Smooth muscle cell (in vitro differentiated cells): ENCODE measurements around the gene AARS2. TPM values are rescaled to one million over a fixed set of nuclear protein-coding genes. Genes with fewer than 3 reads are reported as not detected.

Experiments
- DNase-seq: peaks from one replicate; lab custom pipeline; 2025; ENCODE audit not compliant: unreplicated experiment; lab: John Stamatoyannopoulos, UW
- H2AFZ ChIP-seq: fragments of 200-600 bp; sonication (generic); 2 replicates; pipeline ENCODE4 v1.6.0; 2016; ENCODE audit warnings: antibody characterized with exemption, low read depth, mild to moderate bottlenecking
- H3F3A ChIP-seq: fragments of 200-600 bp; sonication (generic); 2 replicates; pipeline ENCODE4 v1.6.0; 2017; ENCODE audit warnings: antibody characterized with exemption, low read depth
- H3K27ac ChIP-seq: fragments of 200-600 bp; sonication (generic); 2 replicates; pipeline ENCODE4 v1.5.1; 2016; ENCODE audit warnings: low read depth, mild to moderate bottlenecking
- H3K27me3 ChIP-seq: fragments of 200-600 bp; sonication (generic); 2 replicates; pipeline ENCODE4 v1.6.1; 2016; ENCODE audit warnings: low read depth, mild to moderate bottlenecking
- H3K36me3 ChIP-seq: fragments of 200-600 bp; sonication (generic); 2 replicates; pipeline ENCODE4 v1.5.1; 2016; ENCODE audit warnings: low read depth
- H3K4me1 ChIP-seq: fragments of 200-600 bp; sonication (generic); 2 replicates; pipeline ENCODE4 v1.5.1; 2016; ENCODE audit warnings: low read depth
- H3K4me2 ChIP-seq: fragments of 200-600 bp; sonication (generic); 2 replicates; pipeline ENCODE4 v1.6.0; 2016; ENCODE audit warnings: mild to moderate bottlenecking
- H3K4me3 ChIP-seq: fragments of 200-600 bp; sonication (generic); 2 replicates; pipeline ENCODE4 v1.5.1; 2016; ENCODE audit warnings: mild to moderate bottlenecking
- H3K79me2 ChIP-seq: fragments of 200-600 bp; sonication (generic); 2 replicates; pipeline ENCODE4 v1.6.0; 2016; ENCODE audit warnings: low read depth, mild to moderate bottlenecking
- H3K9ac ChIP-seq: fragments of 200-600 bp; sonication (generic); 2 replicates; pipeline ENCODE4 v1.6.0; 2016; ENCODE audit warnings: low read depth
- H3K9me3 ChIP-seq: fragments of 200-600 bp; sonication (generic); replicated peaks from 2 replicates; pipeline ENCODE4 v1.5.1; 2016; ENCODE audit warnings: low read depth
- H4K20me1 ChIP-seq: fragments of 200-600 bp; sonication (generic); 2 replicates; pipeline ENCODE4 v1.6.0; 2016; ENCODE audit warnings: low read depth
- WGBS: methylation state at CpG from one replicate; pipeline ENCODE4 v1.1.7; 2016; ENCODE audit warnings: low lambda C conversion rate; 5-methylcytosine and 5-hydroxymethylcytosine counted together
- polyA plus RNA-seq: library from polyadenylated mRNA; unstranded; fragments of >200 nt; fragmentation: Nextera tagmentation; extraction: Ambion mirVana; gene quantifications from 2 replicates; pipeline ENCODE4 v1.2.1, GENCODE V29; 2016
- total RNA-seq: library from RNA; depleted of rRNA; stranded (reverse); fragments of >200 nt; gene quantifications from 2 replicates; pipeline ENCODE4 v1.2.3, GENCODE V29; 2014
- TF ChIP-seq, protein P1 (sequence below): fragments of 200-600 bp; sonication (generic); IDR thresholded peaks from 2 replicates; pipeline ENCODE4 v1.5.1; 2017; ENCODE audit warnings: borderline replicate concordance, mild to moderate bottlenecking, antibody characterized with exemption; ENCODE audit not compliant: insufficient read depth, poor library complexity, severe bottlenecking

Gene AARS2
- total and polyA plus RNA-seq, 2 experiments from 2014 or later, result 7.5 to 15.1 TPM

DNA sequence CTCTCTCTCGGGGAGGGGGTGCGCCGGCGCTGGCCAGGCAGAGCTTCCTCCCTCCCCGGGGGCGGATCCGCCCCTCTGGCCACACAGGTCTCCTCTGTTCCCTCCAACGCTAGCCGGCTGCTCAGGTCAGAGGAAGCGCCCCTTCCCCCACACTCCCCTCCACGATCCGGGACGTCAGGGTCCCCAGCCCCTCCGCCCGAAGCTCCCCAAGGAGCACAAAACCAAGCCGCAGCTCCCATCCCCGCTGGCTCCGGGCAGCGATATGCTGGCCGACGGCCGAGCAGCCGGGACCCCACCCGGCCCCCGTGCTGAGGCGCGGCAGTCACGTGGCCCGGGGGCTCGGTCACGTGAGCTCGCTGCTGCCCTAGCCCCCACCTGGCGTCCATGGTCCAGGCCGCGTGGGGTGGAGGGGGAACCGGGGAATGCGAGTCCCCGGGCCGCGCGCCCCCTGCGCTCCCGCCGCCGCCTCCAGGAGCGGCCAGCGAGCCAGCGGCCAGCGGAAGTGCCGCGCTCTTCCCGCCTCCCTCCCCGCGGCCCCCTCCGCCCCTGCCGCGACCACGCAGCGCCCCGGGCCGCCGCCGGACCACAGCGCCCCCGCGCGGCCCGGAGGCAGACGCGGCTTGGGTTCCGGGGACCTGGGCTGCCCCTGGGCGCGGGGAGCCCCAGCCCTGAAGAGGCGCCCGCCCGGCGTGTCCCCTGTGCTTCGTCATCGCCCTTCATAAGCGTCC is 56.0 kb downstream of the AARS2 start, which contains the start of gene SLC35B2:
SLC35B2 (minus strand) TSS at position 504 of the 728 bp plus-strand sequence; CDS start at position 386, 118 bp downstream.
- no peaks in the 10 kb centered on the region for H3K9me3 ChIP-seq

DNA sequence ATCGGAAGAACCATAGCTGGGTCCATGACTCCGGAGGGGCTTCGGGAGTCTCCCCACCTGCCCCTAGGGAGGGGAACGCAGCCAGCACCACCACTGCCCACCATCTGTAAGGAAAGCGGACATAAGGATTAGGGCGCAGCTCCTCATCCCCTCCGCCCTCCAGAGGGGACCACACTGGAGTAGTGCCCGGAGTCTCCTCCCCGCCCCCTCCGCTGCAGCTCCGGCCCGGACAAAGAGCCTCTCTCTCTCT is 56.4 kb downstream of the AARS2 start:
- H3K79me2 ChIP-seq, result peaks cover 34% of the 10 kb centered on the region

More for the DNA sequence above, 56.0 kb downstream of the AARS2 start, which contains the start of gene SLC35B2:
- Histone ChIP-seq H3K4me3 (peak within 1 kb of the TSS; percentile 100), H3K27me3 (no peaks in the 10 kb centered on the region), H3K9ac (peak within 1 kb of the TSS; percentile 93), H3K4me2 (peak within 1 kb of the TSS; percentile 100), H3F3A (peaks cover 39% of the 10 kb centered on the region), H2AFZ (peak within 1 kb of the TSS; percentile 79), H3K4me1 (peaks cover 13% of the 10 kb centered on the region), H3K36me3 (peaks cover 12% of the 10 kb centered on the region), H3K79me2 (peaks cover 29% of the 10 kb centered on the region), H4K20me1 (peaks cover 45% of the 10 kb centered on the region), H3K27ac (peak within 1 kb of the TSS; percentile 80)
- TF ChIP-seq, protein P1, sequence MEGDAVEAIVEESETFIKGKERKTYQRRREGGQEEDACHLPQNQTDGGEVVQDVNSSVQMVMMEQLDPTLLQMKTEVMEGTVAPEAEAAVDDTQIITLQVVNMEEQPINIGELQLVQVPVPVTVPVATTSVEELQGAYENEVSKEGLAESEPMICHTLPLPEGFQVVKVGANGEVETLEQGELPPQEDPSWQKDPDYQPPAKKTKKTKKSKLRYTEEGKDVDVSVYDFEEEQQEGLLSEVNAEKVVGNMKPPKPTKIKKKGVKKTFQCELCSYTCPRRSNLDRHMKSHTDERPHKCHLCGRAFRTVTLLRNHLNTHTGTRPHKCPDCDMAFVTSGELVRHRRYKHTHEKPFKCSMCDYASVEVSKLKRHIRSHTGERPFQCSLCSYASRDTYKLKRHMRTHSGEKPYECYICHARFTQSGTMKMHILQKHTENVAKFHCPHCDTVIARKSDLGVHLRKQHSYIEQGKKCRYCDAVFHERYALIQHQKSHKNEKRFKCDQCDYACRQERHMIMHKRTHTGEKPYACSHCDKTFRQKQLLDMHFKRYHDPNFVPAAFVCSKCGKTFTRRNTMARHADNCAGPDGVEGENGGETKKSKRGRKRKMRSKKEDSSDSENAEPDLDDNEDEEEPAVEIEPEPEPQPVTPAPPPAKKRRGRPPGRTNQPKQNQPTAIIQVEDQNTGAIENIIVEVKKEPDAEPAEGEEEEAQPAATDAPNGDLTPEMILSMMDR, result peak; percentile 75
- WGBS, result under 1% methylated on average over 25 of the region's 80 CpGs
- peak; percentile 71 for DNase-seq

DNA sequence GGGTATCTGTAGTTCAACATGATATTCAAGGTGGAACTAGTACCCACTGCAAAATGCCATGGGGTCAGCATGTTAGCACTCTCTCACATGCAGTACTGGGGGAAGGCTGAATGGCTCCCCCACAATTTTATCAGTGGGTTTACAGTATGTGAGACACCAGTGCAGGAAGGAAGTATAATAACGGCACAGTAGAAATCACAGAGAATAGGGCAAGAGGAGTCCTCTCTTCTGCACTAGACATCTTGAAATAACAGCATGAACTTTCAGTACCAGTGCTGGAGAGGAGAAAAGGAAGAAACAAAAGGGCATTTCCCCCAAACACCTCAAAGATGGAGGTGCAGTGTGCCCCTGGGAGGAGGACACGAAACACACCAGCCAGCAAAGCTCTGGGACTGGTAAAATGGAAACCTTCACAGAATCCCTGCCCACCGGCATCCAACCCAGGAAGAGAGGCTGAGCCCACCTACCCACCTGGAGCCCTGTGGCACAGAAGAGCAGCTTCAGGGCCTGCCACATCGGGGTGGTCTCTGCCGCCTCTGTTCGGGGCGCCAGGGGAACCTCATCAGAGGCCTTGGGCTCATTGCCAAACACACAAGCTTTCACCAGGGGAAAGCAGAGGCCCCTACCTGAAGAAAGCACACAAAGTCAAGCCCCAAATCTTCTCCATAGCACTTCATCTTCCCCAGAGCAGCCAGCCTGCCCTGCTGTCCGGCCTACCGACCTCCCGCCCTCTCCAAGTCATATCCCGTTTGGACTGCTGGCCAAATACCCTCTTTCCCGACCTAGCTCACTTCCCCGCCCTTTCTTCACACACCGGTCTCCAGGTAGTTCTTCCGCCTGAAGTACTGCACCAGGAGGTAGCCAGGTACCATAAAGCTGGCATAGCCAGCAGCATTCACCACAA is 57.0 kb downstream of the AARS2 start:
- H4K20me1 ChIP-seq, result peaks cover 56% of the 10 kb centered on the region
- TF ChIP-seq, protein P1, result no peak
- peaks cover 46% of the 10 kb centered on the region for H3F3A ChIP-seq
- H3K9me3 ChIP-seq, result no peaks in the 10 kb centered on the region
- 35% methylated on average over 15 of the region's 15 CpGs for WGBS
- H2AFZ ChIP-seq, result no peak overlapping the region
- peak overlapping the region; percentile 100 for H3K4me3 ChIP-seq
- peaks cover 13% of the 10 kb centered on the region for H3K4me1 ChIP-seq
- no peaks in the 10 kb centered on the region for H3K27me3 ChIP-seq
- peak overlapping the region; percentile 93 for H3K9ac ChIP-seq
- no peak for DNase-seq
- peak overlapping the region; percentile 100 for H3K4me2 ChIP-seq
- H3K27ac ChIP-seq, result peak overlapping the region; percentile 80
- peaks cover 40% of the 10 kb centered on the region for H3K79me2 ChIP-seq
- peaks cover 22% of the 10 kb centered on the region for H3K36me3 ChIP-seq

More for the DNA sequence above, 56.4 kb downstream of the AARS2 start:
- Histone ChIP-seq H3F3A (peaks cover 43% of the 10 kb centered on the region), H3K9ac (peak overlapping the region; percentile 93), H4K20me1 (peaks cover 50% of the 10 kb centered on the region), H3K4me3 (peak overlapping the region; percentile 100), H3K4me1 (peaks cover 13% of the 10 kb centered on the region), H3K36me3 (peaks cover 17% of the 10 kb centered on the region), H3K4me2 (peak overlapping the region; percentile 100), H2AFZ (no peak overlapping the region), H3K27ac (peak overlapping the region; percentile 80), H3K9me3 (no peaks in the 10 kb centered on the region), H3K27me3 (no peaks in the 10 kb centered on the region)
- WGBS, result 2% methylated on average over 9 of the region's 12 CpGs
- DNase-seq, result no peak
- TF ChIP-seq, protein P1, result no peak
